ENCODE measurements around the gene DGKQ.

Gene DGKQ

GRCh38 chr4:917992-918391, 55.4 kb downstream of the DGKQ start:
- peaks cover 7% of the 10 kb centered on the region; the same call in 1 of the 2 replicates for H4K20me1 ChIP-seq (ENCODE audit: low read depth, low read length)
- peaks cover 7% of the 10 kb centered on the region; the same call in 1 of the 2 replicates for H3F3A ChIP-seq (ENCODE audit: insufficient read depth)
- no peaks in the 10 kb centered on the region; the same call in 1 of the 2 replicates for H3K9me3 ChIP-seq (ENCODE audit: insufficient read depth, low read length)

GRCh38 chr4:917466-917865, 55.9 kb downstream of the DGKQ start:
- H3K4me2 ChIP-seq (ENCODE audit: low read depth, low read length, poor library complexity, severe bottlenecking): no peak overlapping the region
- H3K4me3 ChIP-seq (ENCODE audit: insufficient read depth, low read length, poor library complexity, severe bottlenecking): no peak overlapping the region
- H4K20me1 ChIP-seq (ENCODE audit: low read depth, low read length): peaks cover 7% of the 10 kb centered on the region; the same call in 1 of the 2 replicates
- no peaks in the 10 kb centered on the region for H3K27me3 ChIP-seq (ENCODE audit: low read length)
- H3K27ac ChIP-seq (ENCODE audit: low read depth, low read length): no peak overlapping the region
- no peaks in the 10 kb centered on the region; the same call in 1 of the 2 replicates for H3K9me3 ChIP-seq (ENCODE audit: insufficient read depth, low read length)
- H3K9me2 ChIP-seq (replicated peaks; ENCODE audit: insufficient read depth, low read length): no peaks in the 10 kb centered on the region
- no peak overlapping the region for H2AFZ ChIP-seq (ENCODE audit: low read depth, low read length, severe bottlenecking)
- no peak overlapping the region for H3K9ac ChIP-seq (ENCODE audit: low read length)
- TF ChIP-seq CTCF (IDR thresholded peaks at IDR 0.05; ENCODE audit: insufficient read depth, low read length, poor library complexity, severe bottlenecking): no peak
- peaks cover 2% of the 10 kb centered on the region; the same call in 1 of the 2 replicates for H3F3A ChIP-seq (ENCODE audit: insufficient read depth)
- no peaks in the 10 kb centered on the region for H3K36me3 ChIP-seq (ENCODE audit: low read length)
- H3K79me2 ChIP-seq (ENCODE audit: insufficient read depth, low read length): peaks cover 82% of the 10 kb centered on the region

More at GRCh38 chr4:917992-918391, 55.4 kb downstream of the DGKQ start:
- H3K9me2 ChIP-seq (replicated peaks; ENCODE audit: insufficient read depth, low read length): no peaks in the 10 kb centered on the region
- no peaks in the 10 kb centered on the region for H3K27me3 ChIP-seq (ENCODE audit: low read length)
- H3K27ac ChIP-seq (ENCODE audit: low read depth, low read length): no peak overlapping the region
- H3K4me2 ChIP-seq (ENCODE audit: low read depth, low read length, poor library complexity, severe bottlenecking): no peak overlapping the region
- H3K9ac ChIP-seq (ENCODE audit: low read length): no peak overlapping the region
- no peak overlapping the region for H3K4me3 ChIP-seq (ENCODE audit: insufficient read depth, low read length, poor library complexity, severe bottlenecking)
- H3K36me3 ChIP-seq (ENCODE audit: low read length): no peaks in the 10 kb centered on the region
- no peak overlapping the region for H2AFZ ChIP-seq (ENCODE audit: low read depth, low read length, severe bottlenecking)
- H3K79me2 ChIP-seq (ENCODE audit: insufficient read depth, low read length): peaks cover 87% of the 10 kb centered on the region
- no peak for TF ChIP-seq EZH2phosphoT487 (conservative IDR thresholded peaks at IDR 0.05; ENCODE audit: low read length)
- TF ChIP-seq CTCF (IDR thresholded peaks at IDR 0.05; ENCODE audit: insufficient read depth, low read length, poor library complexity, severe bottlenecking): no peak

- Histone ChIP-seq H3K79me2 (ENCODE audit: insufficient read depth, low read length) (peaks cover 69% of the 10 kb centered on the region), H3K9me2 (replicated peaks; ENCODE audit: insufficient read depth, low read length) (no peaks in the 10 kb centered on the region), H3K27ac (ENCODE audit: low read depth, low read length) (no peak overlapping the region), H3K9ac (ENCODE audit: low read length) (no peak overlapping the region), H3K4me3 (ENCODE audit: insufficient read depth, low read length, poor library complexity, severe bottlenecking) (no peak overlapping the region), H3K9me3 (ENCODE audit: insufficient read depth, low read length) (no peaks in the 10 kb centered on the region; the same call in 1 of the 2 replicates), H4K20me1 (ENCODE audit: low read depth, low read length) (peaks cover 7% of the 10 kb centered on the region; the same call in 1 of the 2 replicates), H3K4me2 (ENCODE audit: low read depth, low read length, poor library complexity, severe bottlenecking) (peak overlapping the region; percentile 38), H3K36me3 (ENCODE audit: low read length) (no peaks in the 10 kb centered on the region), H3F3A (ENCODE audit: insufficient read depth) (no peaks in the 10 kb centered on the region), H3K27me3 (ENCODE audit: low read length) (no peaks in the 10 kb centered on the region), H2AFZ (ENCODE audit: low read depth, low read length, severe bottlenecking) (no peak overlapping the region)
- TF ChIP-seq CTCF (IDR thresholded peaks at IDR 0.05; ENCODE audit: insufficient read depth, low read length, poor library complexity, severe bottlenecking): no peak
- TF ChIP-seq EZH2phosphoT487 (conservative IDR thresholded peaks at IDR 0.05; ENCODE audit: low read length): no peak
These were observed 57.8 kb downstream of the DGKQ start for GRCh38 chr4:915595-915994.

Data from SU-DHL-6 (cell line).